CD14-positive monocyte (primary cell): Measurements from ENCODE around the gene KAT14. TPM values are rescaled to one million over a fixed set of nuclear protein-coding genes. Genes with fewer than 3 reads are reported as not detected.

Experiments used
- DNase-seq, 3 donors: peaks; one replicate each; pipeline ENCODE4 v3.0.0-alpha.2; 2011 to 2022
- H2AFZ ChIP-seq: 2 replicates; pipeline ENCODE4 v1.6.0; 2012; ENCODE audit warnings: mild to moderate bottlenecking, low read depth, low read length, inconsistent platforms; ENCODE audit not compliant: insufficient read depth, poor library complexity, severe bottlenecking
- H3K27ac ChIP-seq, 2 donors: 1 replicate in 1 of 2; 2 replicates in 1 of 2; pipeline ENCODE4 v1.5.1; 2012 to 2013; ENCODE audit warnings: low read length in 2 of 2, control low read depth in 1 of 2, inconsistent platforms in 1 of 2, low read depth in 1 of 2, mild to moderate bottlenecking in 1 of 2
- H3K27me3 ChIP-seq, 2 donors: one replicate each; pipeline versions ENCODE4 v1.6.0 to v1.6.1; 2011 to 2013; ENCODE audit warnings: low read length in 2 of 2; ENCODE audit not compliant: control insufficient read depth in 2 of 2, insufficient read depth in 2 of 2
- H3K36me3 ChIP-seq, 2 donors: replicated peaks in 1 of 2; 1 replicate in 1 of 2; 2 replicates in 1 of 2; pipeline versions ENCODE4 v1.5.1 to v1.6.1; 2012 to 2013; ENCODE audit warnings: low read length in 2 of 2, control low read depth in 1 of 2, inconsistent platforms in 1 of 2, mild to moderate bottlenecking in 1 of 2; ENCODE audit not compliant: insufficient read depth in 2 of 2, control insufficient read depth in 1 of 2
- H3K4me1 ChIP-seq, 2 donors: 1 replicate in 1 of 2; 2 replicates in 1 of 2; pipeline versions ENCODE4 v1.5.1 to v1.6.1; 2012 to 2013; ENCODE audit warnings: low read length in 2 of 2, control low read depth in 1 of 2, inconsistent platforms in 1 of 2, mild to moderate bottlenecking in 1 of 2, moderate library complexity in 1 of 2; ENCODE audit not compliant: insufficient read depth in 2 of 2, control insufficient read depth in 1 of 2
- H3K4me2 ChIP-seq: replicated peaks from 2 replicates; pipeline ENCODE3; 2012; ENCODE audit warnings: low read length, moderate library complexity, mild to moderate bottlenecking; ENCODE audit not compliant: poor library complexity, severe bottlenecking; ENCODE audit errors: extremely low read depth
- H3K4me3 ChIP-seq, 3 experiments: fragments of 200-600 bp in 1 of 3; sonication (generic) in 1 of 3; replicated peaks in 1 of 3; 1 replicate in 2 of 3; 2 replicates in 1 of 3; pipeline ENCODE4 v1.5.1; 2011 to 2013; ENCODE audit warnings: low read length in 3 of 3, mild to moderate bottlenecking in 3 of 3, control low read depth in 2 of 3, low read depth in 2 of 3, inconsistent platforms in 1 of 3, moderate library complexity in 1 of 3
- H3K79me2 ChIP-seq: 2 replicates; pipeline ENCODE4 v1.6.0; 2012; ENCODE audit warnings: mild to moderate bottlenecking, control low read depth, inconsistent platforms, low read length, moderate library complexity; ENCODE audit not compliant: insufficient read depth
- H3K9ac ChIP-seq: 2 replicates; pipeline ENCODE4 v1.6.0; 2017; ENCODE audit warnings: low read length, mild to moderate bottlenecking; ENCODE audit not compliant: insufficient read depth, poor library complexity, severe bottlenecking
- H3K9me3 ChIP-seq, 2 donors: replicated peaks in 1 of 2; 1 replicate in 1 of 2; 2 replicates in 1 of 2; pipeline versions ENCODE4 v1.5.1 to v1.6.1; 2012 to 2013; ENCODE audit warnings: low read length in 2 of 2, control low read depth in 1 of 2; ENCODE audit not compliant: control insufficient read depth in 1 of 2, insufficient read depth in 1 of 2
- H4K20me1 ChIP-seq: 2 replicates; pipeline ENCODE4 v1.6.0; 2012; ENCODE audit warnings: mild to moderate bottlenecking, low read length, control low read depth, moderate library complexity; ENCODE audit not compliant: insufficient read depth
- H3K27ac Mint-ChIP-seq, 7 donors: one replicate each; pipeline ENCODE4 v1.8.0; 2020; ENCODE audit warnings: mild to moderate bottlenecking in 7 of 7, mixed read lengths in 7 of 7, moderate library complexity in 6 of 7, inconsistent platforms in 2 of 7
- H3K27me3 Mint-ChIP-seq, 3 donors: one replicate each; pipeline ENCODE4 v1.8.0; 2021 to 2022; ENCODE audit warnings: low read depth in 3 of 3, mild to moderate bottlenecking in 3 of 3, mixed read lengths in 3 of 3, moderate library complexity in 3 of 3, inconsistent platforms in 1 of 3
- H3K36me3 Mint-ChIP-seq, 2 donors: one replicate each; pipeline ENCODE4 v1.8.0; 2020; ENCODE audit warnings: mixed read lengths in 2 of 2, inconsistent platforms in 1 of 2, mild to moderate bottlenecking in 1 of 2
- H3K4me1 Mint-ChIP-seq: one replicate; pipeline ENCODE4 v1.8.0; 2020; ENCODE audit warnings: mild to moderate bottlenecking, mixed read lengths
- H3K4me3 Mint-ChIP-seq, 2 donors: one replicate each; pipeline ENCODE4 v1.8.0; 2020; ENCODE audit warnings: mild to moderate bottlenecking in 2 of 2, mixed read lengths in 2 of 2, moderate library complexity in 1 of 2
- H3K9me3 Mint-ChIP-seq, 7 donors: one replicate each; pipeline ENCODE4 v1.8.0; 2020 to 2022; ENCODE audit warnings: mixed read lengths in 7 of 7, mild to moderate bottlenecking in 6 of 7, moderate library complexity in 6 of 7, inconsistent platforms in 2 of 7
- CTCF ChIP-seq: fragments of 200-600 bp; IDR thresholded peaks from one replicate; pipeline ENCODE4 v1.8.0; 2022; ENCODE audit warnings: antibody characterized with exemption, mild to moderate bottlenecking
- WGBS: methylation state at CpG from one replicate; pipeline ENCODE4 v1.1.5; 2013; ENCODE audit warnings: missing lambda C conversion rate; ENCODE audit not compliant: insufficient coverage; 5-methylcytosine and 5-hydroxymethylcytosine counted together
- intact Hi-C, 2 donors: fragments of 100-400 bp; cut with micrococcal nuclease; formaldehyde crosslinking; loops; one replicate each; pipeline versions ENCODE4 v1.15.0 to v1.15.1; 2023
- polyA plus RNA-seq, 3 donors: library from polyadenylated mRNA; depleted of rRNA in 1 of 3; unstranded in 2 of 3; stranded (reverse) in 1 of 3; fragments of 300-500 nt in 2 of 3; fragments of >200 nt in 1 of 3; fragmentation: Illumina TruSeq in 2 of 3; gene quantifications; 1 replicate in 2 of 3; 2 replicates in 1 of 3; pipeline ENCODE4 v1.2.3, GENCODE V29; 2012 to 2021

KAT14 gene
- polyA plus RNA-seq, 3 donors = 3.4 to 6.0 (median 5.7) TPM

- Histone ChIP-seq H3K4me3 (no peak overlapping the region), H3K27ac (no peak overlapping the region), H3K27me3 (no peaks in the 10 kb centered on the region), H2AFZ (no peak overlapping the region), H4K20me1 (no peaks in the 10 kb centered on the region), H3K4me2 (no peak overlapping the region), H3K9ac (no peak overlapping the region), H3K4me1 (no peaks in the 10 kb centered on the region), H3K9me3 (no peaks in the 10 kb centered on the region), H3K79me2 (no peaks in the 10 kb centered on the region), H3K36me3 (no peaks in the 10 kb centered on the region)
- TF ChIP-seq CTCF = no peak
- Mint-ChIP-seq H3K4me3 (no peak overlapping the region), H3K27me3 (peaks cover 0 to 5% (median 4%) of the 10 kb centered on the region in 3 donors), H3K27ac (no peak overlapping the region), H3K36me3 (no peaks in the 10 kb centered on the region), H3K4me1 (no peaks in the 10 kb centered on the region), H3K9me3 (peaks cover 0 to 5% (median 0%) of the 10 kb centered on the region in 7 donors)
- no peak for DNase-seq
- 100% methylated on average over 2 of the region's 2 CpGs for WGBS
- intact Hi-C loops = no loop called here
These were observed 75.3 kb downstream of the KAT14 start for GRCh38 chr20:18213002-18213401.

- Mint-ChIP-seq H3K4me3 (no peak overlapping the region), H3K36me3 (no peaks in the 10 kb centered on the region), H3K27me3 (peaks cover 0 to 7% (median 7%) of the 10 kb centered on the region in 3 donors), H3K4me1 (no peaks in the 10 kb centered on the region), H3K27ac (no peak overlapping the region), H3K9me3 (peaks cover 0 to 7% (median 0%) of the 10 kb centered on the region in 7 donors)
- WGBS = 100% methylated on average over 3 of the region's 5 CpGs
- DNase-seq = no peak
- Histone ChIP-seq H3K9me3 (no peaks in the 10 kb centered on the region), H3K79me2 (no peaks in the 10 kb centered on the region), H3K4me3 (no peak overlapping the region), H3K4me2 (no peak overlapping the region), H3K9ac (no peak overlapping the region), H3K36me3 (no peaks in the 10 kb centered on the region), H4K20me1 (no peaks in the 10 kb centered on the region), H3K27ac (no peak overlapping the region), H3K4me1 (no peaks in the 10 kb centered on the region), H2AFZ (no peak overlapping the region), H3K27me3 (no peaks in the 10 kb centered on the region)
- TF ChIP-seq CTCF = no peak
- intact Hi-C loops = no loop called here
These were observed 77.9 kb downstream of the KAT14 start for GRCh38 chr20:18215566-18215965.
